ENCODE measurements around the gene TMEM186.
A peak's percentile ranks its signal among the peaks of the same experiment; 100 is the strongest.
"Not testable (repeated sequence)": the region's sequence is repeated elsewhere in the genome, so short reads cannot be mapped to it uniquely, and the experiment has no call there.

The TMEM186 gene

GRCh38 chr16:8797364-8798173 lies at the start of gene TMEM186, which contains the start of gene PMM2:
Gene TMEM186, minus strand, starts transcription at chr16:8797639. Its CDS starts 25 bp downstream, at chr16:8797614.
Gene PMM2, plus strand, starts transcription at chr16:8797839. Its CDS starts 44 bp downstream, at chr16:8797883.
- peak; percentile 95 for DNase-seq

DNA sequence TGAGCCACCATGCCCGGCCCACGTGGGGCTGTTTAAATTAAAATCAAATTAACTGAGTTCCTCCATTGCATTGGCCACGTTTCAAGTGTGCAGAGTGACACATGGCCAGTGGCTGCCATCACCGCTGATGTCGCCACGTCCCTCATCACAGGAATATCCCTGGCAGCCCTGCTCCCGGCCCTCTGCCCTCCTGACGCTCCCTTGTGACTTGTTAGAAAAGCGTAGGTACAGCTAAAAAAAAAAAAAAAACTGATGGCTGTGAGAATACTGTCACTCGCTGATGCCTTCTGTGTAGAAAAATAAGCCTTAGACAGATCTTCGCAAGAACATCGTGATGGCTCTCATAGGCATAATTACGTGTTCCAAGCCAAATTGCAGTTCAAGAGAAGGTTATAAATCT lies 49.7 kb upstream of the TMEM186 start:
- DNase-seq, result no peak

DNA sequence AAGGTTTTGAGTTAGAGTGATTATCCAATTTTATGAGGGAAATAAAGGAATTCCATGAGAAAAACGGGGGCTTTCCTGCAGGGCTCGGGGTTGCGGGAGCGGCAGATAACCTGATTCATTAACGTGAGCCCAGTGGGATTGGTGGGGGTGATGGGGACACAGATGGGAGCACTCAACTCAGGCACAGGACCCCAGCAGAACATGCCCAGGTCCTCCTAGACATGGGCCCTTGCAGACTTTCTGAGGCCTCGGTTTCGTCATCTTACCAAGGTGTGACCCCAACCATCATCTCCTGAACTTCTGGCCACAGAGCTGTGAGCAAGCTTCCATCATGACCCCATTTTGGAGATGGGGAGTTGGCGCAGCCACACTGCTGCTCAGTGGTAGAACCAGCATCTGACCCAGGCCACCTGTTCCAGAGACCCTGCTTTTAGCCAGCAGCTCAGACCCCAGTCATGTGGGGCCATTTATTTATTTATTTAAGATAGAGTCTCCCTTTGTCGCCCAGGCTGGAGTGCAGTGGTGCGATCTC lies 49.0 kb upstream of the TMEM186 start:
- DNase-seq, result no peak

- no peak for DNase-seq
Observed at GRCh38 chr16:8845699-8846298, 48.4 kb upstream of the TMEM186 start.

DNA sequence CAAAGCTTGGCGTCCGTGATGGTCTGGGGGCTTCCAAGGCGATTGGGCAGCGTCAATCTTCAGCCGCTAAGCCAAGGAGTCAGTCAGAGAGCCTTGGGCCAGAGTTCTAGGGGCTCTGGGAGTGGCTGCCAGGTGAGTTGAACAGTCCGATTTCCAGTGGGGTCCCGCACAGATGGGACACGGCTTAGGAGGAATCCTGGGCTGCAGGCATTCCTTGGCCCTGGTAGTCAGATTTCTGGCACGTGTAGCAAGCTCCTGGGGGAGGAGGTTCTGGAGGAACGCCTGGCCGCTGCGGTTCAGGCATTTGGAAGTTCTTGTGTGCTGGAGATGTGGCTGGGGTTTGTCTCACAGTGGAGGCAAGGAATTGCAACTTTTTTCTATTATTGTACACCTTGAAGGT lies 45.9 kb upstream of the TMEM186 start:
- not testable (repeated sequence) for DNase-seq

- not testable (repeated sequence) for DNase-seq
Observed at GRCh38 chr16:8842016-8842415, 44.6 kb upstream of the TMEM186 start.

DNA sequence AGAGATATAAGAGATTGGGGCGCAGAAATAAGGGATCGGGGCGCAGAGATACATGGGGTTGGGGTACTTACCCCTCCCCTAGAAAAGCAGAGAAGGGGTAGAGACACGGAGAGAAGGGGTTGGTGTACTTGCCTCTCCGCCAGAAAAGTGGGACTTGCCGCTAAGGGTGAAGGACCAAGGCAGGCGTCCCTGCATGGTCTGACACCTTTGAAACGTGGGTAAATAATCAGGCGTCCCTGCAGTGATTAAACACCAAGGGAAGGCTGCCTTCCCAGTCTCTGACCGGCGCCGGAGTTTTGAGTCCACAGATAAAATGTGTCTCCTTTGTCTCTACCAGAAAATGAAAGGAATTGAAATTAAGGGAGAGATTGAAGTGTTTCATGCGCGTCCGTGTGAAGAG lies 40.2 kb upstream of the TMEM186 start:
- DNase-seq, result not testable (repeated sequence)

- DNase-seq, result not testable (repeated sequence)
Observed at GRCh38 chr16:8836797-8837196, 39.4 kb upstream of the TMEM186 start.

DNA sequence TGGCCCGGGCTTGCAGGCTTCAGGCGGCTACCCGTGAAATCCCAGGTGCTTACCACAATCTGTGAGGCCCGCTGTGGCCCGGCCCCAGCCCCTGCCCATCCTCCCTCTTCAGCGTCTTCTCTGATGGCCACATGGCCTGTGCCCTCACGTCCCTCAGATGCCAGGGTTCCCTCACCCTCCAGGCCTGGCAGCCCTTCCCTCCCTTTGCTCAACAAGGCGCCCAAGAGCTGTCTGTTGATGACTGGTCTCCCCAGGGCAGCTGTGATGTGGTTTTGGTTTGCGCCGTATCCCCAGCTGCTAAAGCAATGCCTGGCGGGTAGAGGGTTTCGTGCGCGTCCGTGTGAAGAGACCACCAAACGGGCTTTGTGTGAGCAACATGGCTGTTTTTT lies 35.3 kb upstream of the TMEM186 start:
- DNase-seq, result no peak

- no peak for DNase-seq
Observed at GRCh38 chr16:8831871-8832716, 34.7 kb upstream of the TMEM186 start.

DNA sequence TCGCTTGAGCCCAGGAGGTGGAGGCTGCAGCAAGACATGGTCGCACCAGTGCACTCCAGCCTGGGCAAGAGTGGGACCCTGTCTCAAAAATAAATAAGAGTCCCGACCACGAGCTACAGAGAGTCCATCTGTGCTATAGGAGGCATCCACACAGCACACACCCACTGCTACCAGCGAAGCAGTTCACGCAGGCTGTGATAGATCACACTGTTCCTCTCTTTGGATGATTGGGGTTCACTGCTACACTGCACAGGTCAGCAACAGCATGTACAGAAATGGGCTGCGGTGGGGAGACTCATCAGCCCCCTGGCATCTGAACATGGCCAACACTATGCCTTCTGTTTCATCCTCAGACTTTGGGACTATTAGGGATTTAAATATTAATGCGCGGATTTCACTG lies 34.0 kb upstream of the TMEM186 start:
- no peak for DNase-seq

DNA sequence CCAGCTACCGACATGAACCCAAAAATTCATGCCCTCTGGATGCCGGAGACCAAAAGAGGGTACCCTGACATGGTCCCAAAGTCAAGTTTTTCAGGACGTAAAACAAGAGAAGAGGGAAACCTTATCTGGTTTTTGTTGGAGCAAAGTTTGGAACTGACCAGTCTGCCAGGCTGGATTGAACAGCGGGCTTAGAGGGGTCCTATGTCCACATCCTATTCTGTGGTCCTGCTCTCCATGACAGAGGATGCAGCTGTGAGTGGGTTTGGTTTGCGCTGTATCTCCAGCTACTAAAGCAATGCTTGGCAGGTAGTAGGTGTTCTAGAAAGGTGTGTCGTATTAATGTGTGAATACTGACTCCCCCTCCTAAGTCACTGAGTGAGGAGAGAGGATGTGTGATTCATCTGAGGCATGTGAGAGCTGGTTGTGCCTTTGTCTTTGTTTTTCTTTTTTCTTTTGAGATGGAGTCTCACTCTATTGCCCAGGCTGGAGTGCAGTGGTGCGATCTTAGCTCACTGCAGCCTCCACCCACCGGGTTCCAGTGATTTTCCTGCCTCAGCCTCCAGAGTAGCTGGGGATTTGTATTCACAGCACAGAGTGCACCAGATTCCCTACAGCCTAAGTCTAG lies 31.2 kb upstream of the TMEM186 start:
- no peak for DNase-seq

DNA sequence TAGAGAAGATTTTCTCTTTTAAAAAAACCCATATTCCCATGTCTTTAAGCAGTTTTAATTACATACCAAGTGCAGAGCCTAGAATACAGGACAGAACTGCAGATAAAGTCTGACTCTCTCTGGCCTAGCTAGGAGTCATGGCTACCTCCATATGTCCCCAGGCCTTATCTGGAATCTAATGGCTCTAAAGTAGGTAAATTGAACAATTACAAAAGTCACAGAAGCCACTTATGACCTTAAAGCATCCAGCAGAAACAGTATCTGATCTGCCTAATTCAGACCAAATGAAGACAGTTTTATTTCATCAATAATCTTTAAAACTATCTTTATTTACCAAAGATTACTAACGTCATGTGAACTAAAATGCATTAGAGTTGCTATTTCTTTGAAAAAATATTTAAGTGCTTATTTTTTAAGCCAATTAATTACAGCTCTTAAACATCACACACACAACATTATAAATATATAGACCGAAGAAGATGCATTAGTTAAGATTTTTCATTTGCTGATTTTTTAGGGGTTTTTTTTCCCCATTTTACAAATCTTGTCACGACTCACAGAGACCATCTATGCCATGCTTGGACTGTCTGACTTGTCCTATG lies 28.9 kb upstream of the TMEM186 start:
- no peak for DNase-seq

DNA sequence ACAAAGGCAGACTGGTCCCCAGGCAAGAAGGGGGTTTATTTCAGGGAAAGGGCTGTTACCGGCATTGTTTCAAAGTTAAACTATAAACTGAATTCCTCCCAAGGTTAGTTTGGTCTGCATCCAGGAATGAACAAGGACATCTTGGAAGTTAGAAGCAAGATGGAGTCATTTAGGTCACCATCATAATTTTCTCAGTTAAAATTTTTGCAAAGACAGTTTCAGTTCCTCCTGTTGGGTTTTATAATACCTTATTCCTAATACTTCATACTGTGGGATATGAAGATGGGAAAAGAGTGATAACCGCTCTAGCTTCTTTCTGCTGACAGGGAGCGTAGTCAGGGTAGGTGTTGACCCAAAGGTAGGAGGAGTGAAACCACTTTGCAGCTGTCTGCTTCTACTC lies 25.0 kb upstream of the TMEM186 start:
- DNase-seq, result no peak

GRCh38 chr16:8819411-8820034 lies 22.1 kb upstream of the TMEM186 start:
- no peak for DNase-seq

DNA sequence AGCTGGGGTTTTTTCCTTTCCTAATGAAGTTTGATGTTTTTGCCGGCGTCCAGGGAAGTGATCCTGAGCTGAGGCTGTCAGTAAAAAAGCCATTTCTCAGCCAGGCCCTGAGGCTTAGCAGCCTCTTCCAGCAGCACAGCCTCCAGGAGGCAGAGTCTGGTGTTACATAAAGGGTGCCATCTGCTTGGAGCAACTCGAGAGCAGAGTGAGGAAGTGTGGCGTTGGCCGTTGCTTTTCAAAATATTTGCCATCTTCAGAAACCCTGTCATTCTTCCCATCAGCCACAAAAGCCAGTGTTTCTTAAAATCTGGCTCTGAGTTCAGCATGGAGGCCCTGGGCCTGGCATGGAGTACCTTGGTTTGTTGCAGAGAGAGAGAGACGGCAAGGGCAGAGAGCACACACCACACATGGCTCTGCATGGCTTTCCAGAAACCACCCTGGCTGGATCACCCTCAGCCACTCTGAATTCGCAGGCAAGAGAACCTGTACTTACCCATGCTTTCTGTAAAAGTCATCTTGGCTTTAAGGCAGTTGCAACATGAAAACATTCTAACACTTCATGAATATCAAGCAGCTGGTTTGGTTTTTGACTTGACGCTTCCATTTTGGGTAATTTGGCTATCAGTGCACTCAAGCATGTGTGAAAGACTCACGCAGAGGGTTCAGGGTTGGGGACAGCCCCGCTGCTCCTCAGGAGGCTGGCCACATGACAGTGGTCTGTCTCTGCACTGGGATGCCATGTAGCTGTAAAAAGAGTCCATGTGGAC lies 21.2 kb upstream of the TMEM186 start:
- no peak for DNase-seq

DNA sequence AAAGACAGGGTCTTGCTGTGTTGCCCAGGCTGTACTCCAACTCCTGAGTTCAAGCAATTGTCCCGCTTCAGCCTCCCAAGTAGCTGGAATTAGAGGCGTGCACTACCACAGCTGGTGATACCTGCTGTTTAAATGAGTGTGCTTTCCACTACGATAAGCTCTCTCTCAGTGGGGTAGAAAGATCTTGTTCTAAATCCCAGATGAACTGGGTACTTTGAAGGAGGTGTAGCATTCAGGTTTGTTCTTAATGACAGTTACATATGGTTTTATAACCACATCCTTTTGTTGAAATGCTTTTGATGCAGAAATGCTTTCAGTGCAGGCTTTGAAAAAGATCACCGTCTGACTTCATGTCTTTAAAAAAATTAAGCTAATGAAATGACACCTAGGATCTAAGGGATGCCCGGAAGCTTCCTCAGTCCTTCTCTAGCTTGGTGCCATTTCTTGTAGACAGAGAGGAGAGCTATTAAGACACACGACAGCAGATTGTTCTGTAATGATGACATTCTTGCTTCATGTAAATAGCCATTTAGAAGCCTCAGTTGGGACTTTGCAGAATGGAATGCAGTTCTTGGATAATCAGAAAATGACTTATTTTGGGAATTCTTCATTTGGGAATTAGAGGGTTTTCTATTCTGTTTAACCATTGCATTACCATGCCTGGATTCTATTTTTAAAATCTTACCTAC lies 19.7 kb upstream of the TMEM186 start:
- no peak for DNase-seq

DNA sequence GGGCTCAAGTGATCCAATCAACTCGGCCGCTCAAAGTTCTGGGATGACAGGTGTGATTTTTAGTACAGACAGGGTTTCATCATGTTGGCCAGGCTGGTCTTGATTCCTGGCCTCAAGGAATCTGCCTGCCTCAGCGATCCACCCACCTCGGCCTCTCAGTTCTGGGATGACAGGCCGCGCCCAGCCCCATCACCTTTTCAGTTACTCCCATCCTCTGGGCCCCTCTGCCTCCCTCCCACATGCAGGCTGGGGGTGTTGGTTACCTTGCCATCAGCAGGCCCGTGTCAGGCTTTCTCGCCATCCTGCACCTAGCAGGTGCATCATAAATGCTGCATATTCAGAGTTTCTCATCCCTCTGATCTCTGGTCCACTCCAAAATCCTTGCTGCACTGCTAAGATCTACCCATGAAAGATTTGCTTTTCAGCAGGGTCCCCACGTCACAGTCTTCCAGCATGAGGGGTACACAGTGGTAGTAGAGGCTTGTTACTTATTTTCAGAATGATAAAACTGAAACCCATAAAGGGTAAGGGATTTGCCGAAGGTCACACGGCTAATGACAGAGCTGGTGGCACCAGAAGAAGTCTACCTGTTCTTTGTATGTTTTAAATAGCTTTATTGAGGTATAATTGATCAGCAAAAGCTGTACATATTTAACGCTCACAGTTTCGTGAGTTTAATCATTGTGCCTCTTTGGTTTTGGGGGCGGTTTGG lies 16.8 kb upstream of the TMEM186 start:
- DNase-seq, result no peak

DNA sequence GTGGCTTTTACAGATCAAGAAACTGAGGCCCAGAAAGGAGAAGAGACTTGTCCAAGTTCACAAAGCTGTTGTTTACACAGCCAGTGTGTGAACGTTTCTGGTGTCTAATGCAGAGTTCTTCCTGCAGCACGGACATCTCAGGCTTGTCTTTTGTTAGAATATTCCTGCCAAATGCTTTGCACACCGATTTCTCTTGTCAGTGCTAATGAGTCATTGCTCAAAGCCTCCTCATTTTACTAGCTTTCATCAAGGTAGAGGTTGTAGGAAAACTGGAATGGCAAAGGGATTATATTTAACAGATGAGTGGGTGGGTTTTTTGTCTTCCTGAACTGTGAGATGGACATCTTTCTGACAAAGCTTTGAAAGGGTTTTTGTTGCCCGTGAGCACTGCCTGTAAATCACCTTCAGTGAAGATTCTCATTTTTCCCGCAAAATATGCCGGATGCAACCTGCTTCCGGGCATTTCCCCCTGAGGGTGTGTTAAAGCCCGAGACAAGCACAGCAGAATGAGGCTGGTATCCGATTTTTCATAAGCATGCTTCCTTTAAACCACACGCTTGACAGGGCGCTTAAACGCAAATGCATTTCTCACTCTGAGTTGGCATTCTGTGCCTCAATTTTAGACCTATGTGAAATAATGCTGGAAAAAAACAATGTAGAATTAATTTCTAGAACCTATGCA lies 14.9 kb upstream of the TMEM186 start:
- DNase-seq, result no peak

All from activated CD8-positive, alpha-beta memory T cell treated with anti-CD3 and anti-CD28 coated beads for 24 hours (primary cell).